Lower leg skin (tissue), 3 donors: ENCODE data around the gene PPP1R13B.

Experiments used
- CTCF ChIP-seq, 3 donors: fragments of 450-650 bp; IDR thresholded peaks; one replicate each; pipeline ENCODE4 v1.5.1; 2016; ENCODE audit warnings: antibody characterized with exemption in 3 of 3, mild to moderate bottlenecking in 3 of 3, moderate library complexity in 2 of 3
- POLR2A ChIP-seq, 2 donors: fragments of 450-650 bp; IDR thresholded peaks; one replicate each; pipeline ENCODE4 v1.6.1; 2016 to 2017; ENCODE audit warnings: antibody characterized with exemption in 2 of 2, mild to moderate bottlenecking in 1 of 2, moderate library complexity in 1 of 2

GRCh38 chr14:103846097-103846496, 1.3 kb downstream of the PPP1R13B start:
- no peak for TF ChIP-seq CTCF (IDR thresholded peaks at IDR 0.05)
- no peak for TF ChIP-seq POLR2A (IDR thresholded peaks at IDR 0.05)
